ENCODE measurements around the gene TET1.
A peak's percentile ranks its signal among the peaks of the same experiment; 100 is the strongest.
"Not testable (repeated sequence)": the region's sequence is repeated elsewhere in the genome, so short reads cannot be mapped to it uniquely, and the experiment has no call there.

The TET1 gene

DNA sequence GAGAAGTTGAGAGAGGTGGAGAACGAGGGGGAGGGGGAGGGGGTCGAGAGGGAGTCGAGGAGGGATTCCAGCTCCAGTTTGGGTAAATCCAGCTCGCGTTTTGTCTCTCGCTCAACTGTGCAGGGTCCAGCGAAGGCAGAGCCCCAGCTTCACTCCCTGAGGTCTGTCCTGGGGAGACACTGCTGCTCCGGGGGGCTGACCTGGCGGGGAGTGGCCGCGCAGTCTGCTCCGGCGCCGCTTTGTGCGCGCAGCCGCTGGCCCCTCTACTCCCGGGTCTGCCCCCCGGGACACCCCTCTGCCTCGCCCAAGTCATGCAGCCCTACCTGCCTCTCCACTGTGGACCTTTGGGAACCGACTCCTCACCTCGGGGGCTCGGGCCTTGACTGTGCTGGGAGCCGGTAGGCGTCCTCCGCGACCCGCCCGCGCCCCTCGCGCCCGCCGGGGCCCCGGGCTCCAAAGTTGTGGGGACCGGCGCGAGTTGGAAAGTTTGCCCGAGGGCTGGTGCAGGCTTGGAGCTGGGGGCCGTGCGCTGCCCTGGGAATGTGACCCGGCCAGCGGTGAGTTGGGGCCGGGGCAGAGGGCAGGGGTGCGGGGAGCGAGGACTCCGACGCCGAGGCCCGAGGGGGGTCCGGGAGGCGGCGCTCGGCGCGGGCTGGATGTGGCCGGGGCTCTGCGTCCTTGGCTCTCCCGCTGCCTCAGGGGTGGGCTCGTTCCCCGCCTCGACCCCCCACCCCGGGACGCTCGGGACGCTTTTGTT, at the start of gene TET1:
TET1 (plus strand) TSS at position 152 of the 757 bp plus-strand sequence. CDS start 12,002 bp downstream, outside the sequence.
- peak; percentile 31 to 34 for DNase-seq

DNA sequence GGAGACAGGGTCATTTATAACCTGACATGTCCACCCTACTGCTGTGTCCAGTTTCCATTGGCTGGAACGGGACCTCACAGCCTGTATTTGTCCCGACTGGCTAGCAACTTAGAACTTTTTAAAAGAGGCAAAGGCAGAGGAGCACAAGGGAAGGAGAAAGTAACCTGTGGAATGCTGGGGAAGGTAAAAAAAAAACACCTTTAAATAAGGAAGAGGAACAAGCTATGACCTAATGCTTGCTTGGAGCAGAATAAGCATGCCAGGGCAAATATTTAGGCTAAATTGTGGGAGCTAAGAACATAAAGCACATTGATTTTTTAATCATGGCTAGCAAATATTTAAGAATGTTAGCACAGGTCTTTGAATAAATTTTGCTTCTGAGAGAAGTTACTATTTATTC, 43.9 kb upstream of the TET1 start:
- DNase-seq: not testable (repeated sequence)

DNA sequence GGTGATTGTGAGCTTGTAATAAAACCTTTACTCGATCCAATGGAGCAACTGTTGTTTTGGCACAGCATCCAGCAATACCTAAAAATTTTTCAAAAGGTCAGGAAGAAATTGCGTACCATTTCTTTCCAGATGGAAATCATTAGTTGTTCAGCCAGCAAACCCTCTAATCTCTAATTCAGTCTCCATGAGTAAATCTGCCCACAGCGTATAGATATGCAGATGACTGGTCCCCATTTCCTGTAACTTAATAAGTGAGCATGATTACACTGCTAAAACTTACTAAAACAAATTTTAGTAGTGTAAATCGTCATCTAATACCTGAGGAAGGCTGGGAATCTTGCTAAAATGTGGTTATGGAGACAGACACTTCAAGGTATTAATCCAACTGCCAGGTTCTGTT, 43.4 kb upstream of the TET1 start:
- DNase-seq: no peak

DNA sequence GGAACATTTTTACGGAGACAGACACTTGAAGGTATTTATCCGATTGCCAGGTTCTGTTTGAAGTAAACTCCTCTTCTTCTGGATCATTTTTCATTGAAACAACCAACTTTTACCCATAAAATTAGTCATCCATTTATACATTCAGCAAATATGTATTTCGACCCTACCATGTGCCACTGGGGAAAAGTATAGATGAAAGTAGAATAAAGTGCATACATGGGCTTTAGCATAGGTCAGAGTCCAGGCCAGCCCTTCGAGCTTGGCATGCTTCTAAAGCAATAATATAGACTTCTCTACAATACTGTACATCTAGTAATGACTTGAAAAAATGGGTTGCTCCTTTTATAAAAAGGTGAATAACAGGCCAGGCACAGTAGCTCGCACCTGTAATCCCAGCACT, 42.9 kb upstream of the TET1 start:
- no peak for DNase-seq

DNA sequence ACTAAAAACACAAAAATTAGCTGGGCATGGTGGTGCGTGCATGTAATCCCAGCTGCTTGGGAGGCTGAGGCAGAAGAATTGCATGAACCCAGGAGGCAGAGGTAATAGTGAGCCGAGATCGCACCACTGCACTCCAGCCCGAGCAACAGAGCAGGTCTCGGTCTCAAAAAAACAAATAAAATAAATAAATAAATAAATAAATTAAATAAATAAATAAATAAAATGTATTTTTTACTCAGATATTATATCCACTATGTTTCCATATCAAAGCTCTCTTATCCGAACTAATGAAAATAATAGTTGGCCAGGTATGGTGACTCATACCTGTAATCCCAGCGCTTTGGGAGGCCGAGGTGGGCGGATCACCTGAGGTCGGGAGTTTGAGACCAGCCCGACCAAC, 41.5 kb upstream of the TET1 start:
- DNase-seq: not testable (repeated sequence)

DNA sequence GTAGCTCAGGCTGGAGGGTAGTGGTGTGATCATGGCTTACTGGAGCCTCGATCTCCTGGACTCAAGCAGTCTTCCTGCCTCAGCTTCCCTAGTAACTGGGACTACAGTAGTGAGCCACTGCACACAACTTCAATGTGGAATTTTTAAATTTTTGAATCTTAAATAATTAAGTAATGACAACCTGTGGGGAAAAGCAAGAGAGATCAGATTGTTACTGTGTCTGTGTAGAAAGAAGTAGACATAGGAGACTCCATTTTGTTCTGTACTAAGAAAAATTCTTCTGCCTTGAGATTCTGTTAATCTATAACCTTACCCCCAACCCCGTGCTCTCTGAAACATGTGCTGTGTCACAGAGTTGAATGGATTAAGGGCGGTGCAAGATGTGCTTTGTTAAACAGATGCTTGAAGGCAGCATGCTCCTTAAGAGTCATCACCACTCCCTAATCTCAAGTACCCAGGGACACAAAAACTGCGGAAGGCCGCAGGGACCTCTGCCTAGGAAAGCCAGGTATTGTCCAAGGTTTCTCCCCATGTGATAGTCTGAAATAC, 34.6 kb upstream of the TET1 start:
- DNase-seq: not testable (repeated sequence)

DNA sequence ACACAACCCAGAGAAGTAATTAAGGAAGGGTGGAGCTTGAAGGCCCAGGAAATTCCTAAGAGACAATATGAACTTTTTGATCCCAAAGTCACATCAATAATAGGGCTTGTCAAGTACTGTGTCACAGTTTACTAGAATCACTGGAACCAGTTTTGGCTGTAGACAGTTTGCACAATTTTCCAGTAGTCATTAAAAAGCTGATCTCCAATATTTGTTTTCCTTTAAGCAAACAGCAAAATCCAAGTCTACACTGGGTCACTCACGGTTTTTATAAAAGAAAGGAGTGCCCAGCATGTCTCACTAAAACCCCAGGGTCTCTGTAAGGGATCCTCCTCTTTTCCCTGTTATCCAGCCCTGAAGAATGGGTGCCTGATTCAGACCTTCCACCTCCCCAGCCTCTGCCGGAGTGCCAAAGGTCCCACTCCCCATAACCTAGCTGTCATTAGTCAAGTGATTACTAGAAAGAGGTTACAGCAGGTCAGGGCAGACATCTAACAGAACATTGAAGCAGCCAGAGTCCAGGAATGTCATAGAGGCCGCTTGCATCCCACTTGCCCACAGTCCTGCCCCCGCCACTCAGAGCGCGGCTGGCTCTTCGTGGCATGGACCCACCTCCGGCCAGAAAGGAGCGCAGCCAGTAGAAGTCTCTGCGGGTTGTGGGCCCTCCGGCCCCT, 33.4 kb upstream of the TET1 start:
- DNase-seq: no peak

DNA sequence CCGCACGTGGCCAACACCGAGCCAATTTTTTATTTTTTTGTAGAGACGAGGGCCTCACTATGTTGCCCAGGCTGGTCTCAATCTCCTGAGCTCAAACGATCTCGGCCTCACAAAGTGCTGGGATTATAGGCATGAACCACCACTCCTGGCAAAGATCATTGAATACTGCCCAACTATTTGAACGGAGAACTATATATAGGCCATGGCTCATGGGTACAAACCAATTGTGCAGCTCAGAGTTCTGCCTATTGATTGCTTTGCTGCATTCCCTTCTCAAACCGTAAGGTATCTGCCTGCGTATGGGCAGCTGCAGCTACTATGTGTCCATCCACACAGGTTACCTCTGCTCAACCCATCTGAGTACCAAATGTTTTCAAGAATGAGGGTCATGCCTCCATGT, 23.2 kb upstream of the TET1 start:
- DNase-seq: no peak

DNA sequence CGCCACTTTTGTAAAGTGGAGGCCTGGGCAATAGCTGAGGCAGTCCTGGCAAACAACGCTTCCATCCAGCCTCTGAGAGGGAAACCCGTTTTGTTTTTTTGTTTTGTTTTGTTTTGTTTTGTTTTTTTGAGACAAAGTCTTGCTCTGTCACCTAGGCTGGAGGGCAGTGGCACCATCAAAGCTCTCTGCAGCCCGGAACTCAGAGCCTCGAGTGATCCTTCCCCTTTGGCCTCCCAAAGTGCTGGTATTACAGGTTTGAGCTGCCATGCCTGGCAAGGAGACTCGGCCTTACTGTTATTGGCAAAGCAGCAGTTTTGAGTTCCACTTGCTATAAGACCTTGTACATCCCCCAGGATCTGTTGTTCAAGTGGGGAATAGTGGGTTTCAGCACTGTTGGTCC, 22.3 kb upstream of the TET1 start:
- DNase-seq: no peak

DNA sequence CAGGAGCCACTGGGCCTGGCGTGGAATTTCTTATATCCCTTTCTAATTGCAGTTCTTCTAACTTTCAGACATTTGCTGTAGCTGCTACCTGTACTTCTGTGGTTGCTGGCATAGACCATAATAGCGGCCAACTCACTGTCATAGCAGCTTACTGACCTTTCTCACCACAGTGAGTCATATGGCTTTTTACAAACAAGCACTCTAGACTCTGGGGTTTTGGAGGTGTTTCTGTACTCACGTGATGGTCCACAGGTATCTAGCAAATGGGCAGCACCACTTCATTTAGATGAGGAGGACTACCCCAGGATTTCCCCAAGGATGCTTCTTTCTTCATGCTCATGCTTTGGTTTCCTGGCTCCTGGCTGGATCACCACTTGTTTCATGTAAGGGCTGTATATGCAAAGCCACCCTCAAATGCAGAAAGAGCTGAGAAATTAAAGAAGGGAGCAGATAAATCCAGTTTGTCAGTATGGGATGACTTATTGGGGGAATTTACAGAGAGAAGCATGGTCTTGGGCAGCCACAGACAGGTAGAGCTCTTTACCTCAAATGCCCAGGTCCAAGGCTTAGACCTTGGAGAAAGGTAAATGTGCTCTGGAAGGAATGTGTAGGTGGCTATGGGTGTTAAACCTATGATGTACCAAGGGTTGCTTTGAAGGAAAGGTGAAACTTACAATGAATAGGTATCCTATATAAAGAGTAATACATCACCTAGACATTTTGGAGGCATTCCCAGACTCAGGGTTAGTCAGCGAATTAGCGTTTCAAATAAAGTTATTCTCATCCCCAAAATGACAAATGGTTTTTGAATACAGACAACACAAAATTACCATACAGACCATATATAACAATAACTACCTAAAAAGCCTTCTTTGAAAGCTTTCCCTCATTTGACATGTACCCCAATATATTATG, 16.9 kb upstream of the TET1 start:
- DNase-seq: no peak

DNA sequence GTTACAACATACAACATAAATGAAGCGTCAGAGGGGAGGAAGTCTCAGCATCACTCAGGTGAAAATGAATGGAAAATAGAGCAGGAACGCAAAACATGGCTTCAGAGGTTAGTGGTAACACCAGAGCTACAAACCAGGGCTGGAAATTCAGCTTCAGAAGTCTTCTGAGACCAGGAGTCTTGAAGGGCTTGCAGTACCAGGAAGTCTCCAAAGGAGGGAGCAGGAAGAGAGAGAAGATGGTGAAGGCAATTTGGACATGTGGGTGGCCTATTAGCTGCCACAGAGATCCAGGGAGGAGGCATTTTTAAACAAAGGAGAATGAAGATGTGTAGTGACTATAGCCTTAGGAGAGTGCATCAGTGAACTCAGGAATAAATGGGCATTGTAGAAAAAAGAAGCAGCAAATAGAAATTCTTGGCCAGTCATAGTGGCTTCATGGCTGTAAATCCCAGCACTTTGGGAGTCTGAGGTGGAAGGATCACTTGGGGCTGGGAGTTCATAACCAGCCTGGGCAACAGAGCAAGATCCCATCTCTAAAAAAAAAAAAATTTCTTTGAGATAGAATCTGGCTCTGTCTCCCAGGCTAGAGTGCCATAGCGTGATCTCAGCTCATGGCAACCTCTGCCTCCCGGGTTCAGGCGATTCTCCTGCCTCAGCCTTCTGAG, 9.3 kb upstream of the TET1 start:
- peak; percentile 18 to 43 for DNase-seq

DNA sequence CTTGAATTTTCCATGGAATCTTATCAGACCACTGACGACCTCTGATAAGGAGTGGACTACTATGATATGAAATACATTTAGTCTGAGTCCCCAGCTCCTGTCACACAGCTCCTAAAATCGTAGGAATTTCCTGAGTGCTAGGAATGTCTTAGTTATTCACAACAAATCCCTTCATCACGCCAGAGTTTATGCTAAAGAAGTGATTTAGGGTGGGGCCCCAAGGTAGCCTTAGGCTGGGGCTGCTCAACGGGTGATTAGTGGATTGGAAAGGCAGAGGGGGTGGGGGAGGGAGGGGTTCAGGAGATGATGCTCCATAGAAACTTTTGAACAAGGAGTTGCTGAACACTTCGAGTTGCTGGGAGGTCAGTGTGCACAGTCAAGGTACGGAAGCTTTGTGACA, 7.0 kb upstream of the TET1 start:
- no peak for DNase-seq

DNA sequence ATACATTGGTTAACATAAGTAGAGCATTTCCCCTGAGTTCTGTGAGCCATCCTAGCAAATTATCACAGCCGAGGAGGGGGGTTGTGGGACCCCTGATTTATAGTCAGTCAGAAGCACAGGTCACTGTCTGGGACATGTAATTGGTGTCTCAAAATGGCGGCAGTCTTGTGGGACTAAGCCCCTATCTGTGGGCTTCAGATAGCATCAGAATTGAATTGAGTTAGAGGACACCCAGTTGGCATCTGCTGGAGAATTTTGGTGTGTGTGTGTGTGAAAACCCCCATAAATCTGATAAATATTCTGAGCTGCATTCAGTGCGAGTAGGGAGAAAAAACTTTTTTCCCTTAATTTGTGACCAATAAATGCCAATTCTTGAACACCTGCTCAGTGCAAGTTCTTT, 6.5 kb upstream of the TET1 start:
- DNase-seq: no peak

DNA sequence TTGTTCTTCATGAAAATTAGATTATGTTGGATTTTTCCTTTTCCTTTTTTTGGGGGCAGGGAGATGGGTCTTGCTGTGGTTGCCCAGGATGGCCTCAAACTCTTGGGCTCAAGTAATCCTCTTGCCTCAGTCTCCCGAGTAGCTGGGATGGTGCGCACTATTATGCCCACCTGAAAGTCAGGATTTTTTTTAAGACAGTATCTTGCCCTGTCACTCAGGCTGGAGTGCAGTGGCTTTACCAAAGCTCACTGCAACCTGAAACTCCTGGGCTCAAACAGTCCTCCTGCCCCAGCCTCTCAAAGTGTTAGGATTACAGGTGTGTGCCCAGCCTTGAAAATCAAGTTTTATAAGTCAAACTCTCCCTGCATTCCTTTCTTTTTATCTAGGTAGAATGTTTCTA, 1.7 kb upstream of the TET1 start:
- no peak for DNase-seq

DNA sequence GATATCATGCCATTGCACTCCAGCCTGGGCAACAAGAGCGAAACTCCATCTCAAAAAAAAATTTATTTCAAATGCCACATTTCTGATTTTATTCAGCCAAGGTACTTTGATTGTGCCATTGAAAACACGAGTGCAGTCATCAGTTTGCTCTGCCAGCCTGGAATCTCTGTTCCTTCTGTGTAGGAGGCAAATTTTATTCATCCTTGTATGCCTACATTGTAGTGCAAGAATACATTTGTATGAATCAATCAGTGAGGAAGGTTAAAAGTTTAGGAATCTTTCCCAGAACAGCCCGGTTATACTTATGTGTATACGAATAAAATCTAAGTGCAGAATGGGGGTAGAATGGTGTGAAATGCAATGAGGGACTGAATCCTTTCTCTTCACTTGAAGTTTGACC, 886 bp upstream of the TET1 start:
- DNase-seq: no peak

DNA sequence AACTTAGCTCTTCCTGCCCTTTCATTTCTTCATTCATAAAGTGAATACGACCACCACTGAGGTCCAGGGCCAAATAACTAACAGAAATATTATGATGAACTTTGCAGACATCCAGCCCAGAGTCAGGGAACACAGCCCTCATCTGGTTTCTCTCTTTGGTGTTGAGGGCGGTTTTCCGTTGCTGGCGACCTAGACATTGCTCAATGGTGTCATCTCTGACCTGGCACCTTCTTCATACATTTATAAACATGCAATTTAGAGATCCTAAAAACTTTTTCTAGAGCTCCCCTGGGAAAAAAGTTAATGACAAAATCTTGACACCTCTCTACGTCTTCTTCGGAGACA, 324 bp upstream of the TET1 start:
- DNase-seq: no peak

DNA sequence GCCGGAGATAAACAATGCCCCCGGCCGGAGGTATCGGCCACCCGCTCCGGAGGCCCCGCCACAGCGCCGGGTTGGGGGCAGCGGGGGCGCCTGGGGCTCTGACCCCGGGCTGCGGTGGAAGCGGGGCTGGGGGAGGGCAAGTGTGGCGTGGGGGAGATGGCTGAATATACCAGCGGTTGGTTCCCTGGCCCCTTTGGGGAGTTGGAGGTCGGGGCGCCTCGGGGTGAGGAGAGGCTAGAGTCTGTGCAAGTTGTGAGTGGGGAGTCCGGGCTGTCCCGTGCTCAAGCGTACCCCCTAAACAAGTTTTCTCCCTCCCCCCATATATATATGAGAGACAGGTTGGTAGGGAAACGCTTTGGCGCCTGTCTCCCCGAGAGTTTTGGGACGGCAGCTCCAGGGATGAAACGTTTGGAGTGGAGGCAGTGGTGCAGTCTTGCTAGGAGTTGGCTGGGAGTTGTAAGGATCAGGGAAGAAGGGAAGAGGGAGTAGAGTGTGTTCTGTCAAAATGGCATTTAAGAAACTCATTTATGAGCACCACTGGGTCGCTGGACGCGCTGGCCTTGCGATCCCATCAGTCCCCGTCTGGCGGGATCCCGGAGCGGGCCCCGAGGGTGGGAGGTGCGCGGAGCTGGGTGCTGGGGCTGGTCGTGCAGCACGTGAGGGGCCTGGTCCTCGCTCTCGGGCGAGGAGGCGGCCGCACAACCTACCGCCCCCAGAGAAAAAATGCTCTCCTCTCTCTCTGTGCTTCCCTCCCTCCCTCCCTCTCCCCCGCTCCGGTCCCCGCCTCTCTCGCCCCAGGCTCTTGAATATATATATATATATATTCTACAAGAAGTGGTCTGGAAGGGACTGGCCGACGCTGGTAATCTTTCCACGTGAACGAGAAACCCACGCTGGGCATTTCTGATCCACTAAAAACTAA, 1.1 kb downstream of the TET1 start:
- peak in 1 of 2 donors; percentile 28 for DNase-seq

DNA sequence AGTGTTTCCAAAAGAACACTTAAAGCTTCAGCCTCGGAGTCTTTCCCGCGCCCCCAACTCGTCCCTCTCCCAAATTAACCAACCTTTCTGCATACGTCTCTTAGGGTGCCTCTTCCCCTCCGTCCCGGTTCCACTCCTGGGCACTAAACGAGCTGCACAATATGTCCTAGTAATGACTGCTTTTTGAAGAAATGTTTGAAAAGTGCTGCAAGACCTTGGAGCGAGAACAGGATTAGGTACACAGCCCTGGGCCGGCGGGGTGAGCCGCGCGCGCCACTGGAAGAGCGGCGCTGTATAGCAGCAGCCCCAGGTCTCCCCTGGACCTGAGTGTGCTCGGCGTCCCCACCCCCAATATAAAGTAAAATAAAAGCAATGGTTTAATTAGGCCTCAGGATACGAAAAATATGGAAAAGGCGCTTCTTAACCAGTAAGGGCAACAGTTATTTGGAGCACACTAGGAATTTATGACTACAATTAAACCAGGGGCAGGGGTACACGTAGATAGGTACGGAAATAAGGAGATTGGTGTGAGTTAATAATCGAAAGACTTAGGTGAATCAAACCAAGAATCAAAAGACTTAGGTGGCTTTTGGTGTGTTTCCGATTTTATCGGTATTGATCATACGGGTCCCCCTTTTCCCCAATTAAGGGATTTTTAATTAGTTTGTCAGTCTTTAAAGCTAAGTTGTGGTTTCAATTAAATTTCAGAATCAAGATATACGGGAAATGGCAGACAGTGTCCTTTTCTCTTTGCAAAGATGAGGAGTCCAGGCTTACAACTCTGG, 1.9 kb downstream of the TET1 start:
- DNase-seq: peak in 1 of 2 donors; percentile 4

DNA sequence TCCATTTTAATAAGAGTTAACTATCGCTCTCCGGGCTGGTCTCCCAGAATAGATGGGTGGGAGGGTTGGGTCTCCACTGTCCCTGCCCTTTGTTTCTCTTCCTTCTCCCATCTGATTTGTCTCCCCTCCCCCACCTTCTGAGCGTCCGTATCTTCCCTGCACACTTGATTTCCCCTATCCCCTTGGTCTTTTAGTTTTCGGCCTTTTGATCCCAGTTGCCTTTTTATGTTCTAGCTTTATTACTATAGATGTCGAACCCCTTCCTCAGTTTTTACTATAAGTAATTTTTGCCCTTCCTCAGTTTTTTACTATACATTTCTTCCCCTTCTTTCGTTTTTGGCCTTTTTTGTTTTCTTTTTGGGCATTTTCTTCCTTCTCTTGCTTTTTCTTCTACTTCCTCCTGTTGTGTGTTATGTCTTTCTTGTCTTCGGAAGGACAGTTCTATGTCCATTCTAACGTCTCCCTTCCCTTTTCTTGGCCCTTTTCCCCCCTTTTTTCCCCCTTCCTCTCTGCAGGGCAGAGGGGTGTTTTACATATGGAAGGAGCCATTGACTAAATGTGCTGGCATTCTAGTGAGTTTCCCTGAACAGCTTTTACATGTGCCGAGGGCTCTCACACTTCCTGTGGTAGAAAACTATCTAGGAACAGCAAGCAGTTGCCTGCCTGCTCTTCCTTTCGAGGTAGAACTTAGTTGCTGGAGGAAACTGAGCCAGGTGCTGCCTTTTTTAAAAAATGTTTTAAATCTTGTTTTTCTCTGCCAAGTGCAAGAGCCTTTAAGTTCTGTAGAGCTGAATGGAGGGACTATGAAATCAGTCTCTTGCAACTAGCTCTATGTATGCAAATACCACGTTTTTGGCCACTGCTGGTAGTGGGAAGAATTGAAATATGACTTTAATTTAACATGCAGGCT, 2.8 kb downstream of the TET1 start:
- no peak for DNase-seq

DNA sequence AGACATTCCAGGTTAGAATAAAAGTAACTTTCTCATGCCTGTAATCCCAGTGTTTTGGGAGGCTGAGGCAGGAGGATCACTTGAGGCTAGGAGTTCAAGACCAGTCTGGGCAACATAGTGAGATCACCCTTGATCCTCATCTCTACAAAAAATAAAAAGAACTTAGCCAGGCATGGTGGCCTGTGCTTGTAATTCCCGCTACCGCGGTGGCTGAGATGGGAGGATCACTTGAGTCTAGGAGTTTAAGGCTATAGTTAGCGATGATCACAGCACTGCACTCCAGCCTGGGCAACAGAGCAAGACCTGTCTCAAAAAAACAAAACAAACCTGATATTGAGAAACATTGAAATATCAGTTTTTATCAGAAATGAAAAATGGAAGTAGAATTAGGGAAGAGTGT, 4.6 kb downstream of the TET1 start:
- no peak for DNase-seq

All from stimulated activated CD4-positive, alpha-beta T cell treated with anti-CD3 and anti-CD28 coated beads, Interleukin-2, amount 100 ng/mL, for 24 hours (primary cell).